OCI-LY3 (cell line): Measurements from ENCODE around the gene C20orf173.

Source experiments
- EZH2phosphoT487 ChIP-seq: fragments of 200-600 bp; shearing (Covaris generic); IDR thresholded peaks from 2 replicates; pipeline ENCODE4 v1.6.1; 2018; ENCODE audit warnings: antibody characterized with exemption, mixed run types, low read depth
- TF ChIP-seq, protein P1 (sequence below): fragments of 200-600, 300-600 bp; sonication (generic); IDR thresholded peaks from 2 replicates; pipeline ENCODE4 v1.5.1; 2014; ENCODE audit warnings: antibody characterized with exemption, low read length, low read depth

DNA sequence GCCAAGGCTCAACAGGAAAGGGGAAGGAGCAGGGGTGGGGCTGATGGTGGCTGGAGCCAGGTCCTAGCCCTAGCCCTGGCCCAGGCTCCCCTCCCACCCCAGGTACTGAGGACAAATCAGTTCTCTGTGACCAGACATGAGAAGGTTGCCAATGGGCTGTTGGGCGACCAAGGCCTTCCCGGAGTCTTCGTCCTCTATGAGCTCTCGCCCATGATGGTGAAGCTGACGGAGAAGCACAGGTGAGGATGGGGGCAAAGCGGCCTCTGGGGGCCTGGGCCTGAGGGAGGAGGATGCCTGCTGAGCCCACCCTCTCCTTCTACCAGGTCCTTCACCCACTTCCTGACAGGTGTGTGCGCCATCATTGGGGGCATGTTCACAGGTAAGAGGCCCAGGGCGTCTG, 27.4 kb upstream of the C20orf173 start:
- TF ChIP-seq, protein P1, sequence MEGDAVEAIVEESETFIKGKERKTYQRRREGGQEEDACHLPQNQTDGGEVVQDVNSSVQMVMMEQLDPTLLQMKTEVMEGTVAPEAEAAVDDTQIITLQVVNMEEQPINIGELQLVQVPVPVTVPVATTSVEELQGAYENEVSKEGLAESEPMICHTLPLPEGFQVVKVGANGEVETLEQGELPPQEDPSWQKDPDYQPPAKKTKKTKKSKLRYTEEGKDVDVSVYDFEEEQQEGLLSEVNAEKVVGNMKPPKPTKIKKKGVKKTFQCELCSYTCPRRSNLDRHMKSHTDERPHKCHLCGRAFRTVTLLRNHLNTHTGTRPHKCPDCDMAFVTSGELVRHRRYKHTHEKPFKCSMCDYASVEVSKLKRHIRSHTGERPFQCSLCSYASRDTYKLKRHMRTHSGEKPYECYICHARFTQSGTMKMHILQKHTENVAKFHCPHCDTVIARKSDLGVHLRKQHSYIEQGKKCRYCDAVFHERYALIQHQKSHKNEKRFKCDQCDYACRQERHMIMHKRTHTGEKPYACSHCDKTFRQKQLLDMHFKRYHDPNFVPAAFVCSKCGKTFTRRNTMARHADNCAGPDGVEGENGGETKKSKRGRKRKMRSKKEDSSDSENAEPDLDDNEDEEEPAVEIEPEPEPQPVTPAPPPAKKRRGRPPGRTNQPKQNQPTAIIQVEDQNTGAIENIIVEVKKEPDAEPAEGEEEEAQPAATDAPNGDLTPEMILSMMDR: no peak
- no peak for TF ChIP-seq EZH2phosphoT487
